Measurements from ENCODE around the gene PXYLP1. TPM values are rescaled to one million over a fixed set of nuclear protein-coding genes. Genes with fewer than 3 reads are reported as not detected.

Gene PXYLP1
- polyA plus RNA-seq, 1 donor from 2014 or later: 109 TPM

DNA sequence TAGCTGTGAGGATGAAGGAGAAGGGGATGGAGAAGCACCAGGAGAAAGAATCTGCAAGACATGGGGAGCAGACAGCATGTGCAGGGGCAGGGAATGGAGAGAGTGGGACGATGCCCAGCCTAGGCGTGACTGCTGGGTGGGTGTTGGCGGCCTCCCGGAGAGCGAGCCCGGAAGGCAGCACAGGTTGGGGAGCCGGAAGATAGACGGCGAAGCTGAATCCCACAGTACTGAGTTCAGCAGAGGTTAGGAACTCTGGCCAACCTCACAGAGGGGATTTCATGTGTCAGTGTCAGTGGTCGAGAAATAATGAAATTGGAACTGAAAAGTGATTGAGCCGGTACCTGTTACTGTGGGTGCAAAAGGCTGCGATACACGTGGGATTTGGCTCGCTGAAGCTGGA lies 55.2 kb downstream of the PXYLP1 start:
- no peak overlapping the region for H3K9ac ChIP-seq (ENCODE audit: low read length)

DNA sequence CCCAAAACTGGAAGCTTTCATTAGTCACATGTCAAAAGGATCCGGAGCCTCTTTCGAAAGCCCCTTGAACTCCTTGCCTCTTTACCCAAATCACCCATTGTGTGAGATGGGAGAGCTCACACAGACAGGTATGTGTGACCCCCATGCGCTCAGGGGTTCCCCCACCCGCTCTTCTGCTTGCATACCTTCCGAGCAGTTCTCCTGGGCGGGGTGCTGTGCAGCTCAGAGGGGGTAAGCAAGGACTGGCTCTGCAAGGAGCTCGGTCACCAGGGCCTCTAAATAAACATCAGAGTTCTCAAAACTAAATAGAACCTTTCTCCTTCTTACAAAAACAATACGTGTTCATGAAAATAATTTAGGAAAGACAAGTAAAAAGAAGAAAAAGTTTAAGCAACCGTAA lies 55.7 kb downstream of the PXYLP1 start:
- Histone ChIP-seq H3K27me3 (ENCODE audit: insufficient read depth, low read depth, low read length) (no peaks in the 10 kb centered on the region), H3K9me3 (ENCODE audit: low read length) (no peaks in the 10 kb centered on the region), H3K4me3 (ENCODE audit: low read length) (no peak overlapping the region), H3K4me2 (ENCODE audit: low read length) (no peak overlapping the region), H3K27ac (ENCODE audit: low read length) (no peak overlapping the region), H3K9me2 (ENCODE audit: insufficient read depth, low read length) (no peaks in the 10 kb centered on the region), H4K20me1 (ENCODE audit: insufficient read depth) (no peaks in the 10 kb centered on the region), H3K79me2 (replicated peaks; ENCODE audit: insufficient read depth, low read length) (no peaks in the 10 kb centered on the region), H2AFZ (ENCODE audit: low read depth, low read length) (no peak overlapping the region), H3K9ac (ENCODE audit: low read length) (no peak overlapping the region), H3F3A (ENCODE audit: insufficient read depth, low read length, poor library complexity, severe bottlenecking) (no peaks in the 10 kb centered on the region), H3K36me3 (ENCODE audit: insufficient read depth, low read length) (no peaks in the 10 kb centered on the region)
- TF ChIP-seq TAF1 (IDR thresholded peaks at IDR 0.05; ENCODE audit: low read depth) (no peak), EP300 (conservative IDR thresholded peaks at IDR 0.05; ENCODE audit: poor library complexity, severe bottlenecking) (no peak), SMC3 (conservative IDR thresholded peaks at IDR 0.05; ENCODE audit: poor library complexity) (no peak), RAD21 (conservative IDR thresholded peaks at IDR 0.05) (no peak), POLR2AphosphoS5 (IDR thresholded peaks at IDR 0.05) (no peak), EZH2 (IDR thresholded peaks at IDR 0.05; ENCODE audit: borderline replicate concordance, insufficient read depth, low read length, poor library complexity, severe bottlenecking) (no peak), MXI1 (conservative IDR thresholded peaks at IDR 0.05; ENCODE audit: poor library complexity, severe bottlenecking) (no peak)
- TF ChIP-seq, protein P1, sequence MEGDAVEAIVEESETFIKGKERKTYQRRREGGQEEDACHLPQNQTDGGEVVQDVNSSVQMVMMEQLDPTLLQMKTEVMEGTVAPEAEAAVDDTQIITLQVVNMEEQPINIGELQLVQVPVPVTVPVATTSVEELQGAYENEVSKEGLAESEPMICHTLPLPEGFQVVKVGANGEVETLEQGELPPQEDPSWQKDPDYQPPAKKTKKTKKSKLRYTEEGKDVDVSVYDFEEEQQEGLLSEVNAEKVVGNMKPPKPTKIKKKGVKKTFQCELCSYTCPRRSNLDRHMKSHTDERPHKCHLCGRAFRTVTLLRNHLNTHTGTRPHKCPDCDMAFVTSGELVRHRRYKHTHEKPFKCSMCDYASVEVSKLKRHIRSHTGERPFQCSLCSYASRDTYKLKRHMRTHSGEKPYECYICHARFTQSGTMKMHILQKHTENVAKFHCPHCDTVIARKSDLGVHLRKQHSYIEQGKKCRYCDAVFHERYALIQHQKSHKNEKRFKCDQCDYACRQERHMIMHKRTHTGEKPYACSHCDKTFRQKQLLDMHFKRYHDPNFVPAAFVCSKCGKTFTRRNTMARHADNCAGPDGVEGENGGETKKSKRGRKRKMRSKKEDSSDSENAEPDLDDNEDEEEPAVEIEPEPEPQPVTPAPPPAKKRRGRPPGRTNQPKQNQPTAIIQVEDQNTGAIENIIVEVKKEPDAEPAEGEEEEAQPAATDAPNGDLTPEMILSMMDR (IDR thresholded peaks at IDR 0.05; ENCODE audit: poor library complexity, severe bottlenecking): no peak
- TF ChIP-seq, protein P2, sequence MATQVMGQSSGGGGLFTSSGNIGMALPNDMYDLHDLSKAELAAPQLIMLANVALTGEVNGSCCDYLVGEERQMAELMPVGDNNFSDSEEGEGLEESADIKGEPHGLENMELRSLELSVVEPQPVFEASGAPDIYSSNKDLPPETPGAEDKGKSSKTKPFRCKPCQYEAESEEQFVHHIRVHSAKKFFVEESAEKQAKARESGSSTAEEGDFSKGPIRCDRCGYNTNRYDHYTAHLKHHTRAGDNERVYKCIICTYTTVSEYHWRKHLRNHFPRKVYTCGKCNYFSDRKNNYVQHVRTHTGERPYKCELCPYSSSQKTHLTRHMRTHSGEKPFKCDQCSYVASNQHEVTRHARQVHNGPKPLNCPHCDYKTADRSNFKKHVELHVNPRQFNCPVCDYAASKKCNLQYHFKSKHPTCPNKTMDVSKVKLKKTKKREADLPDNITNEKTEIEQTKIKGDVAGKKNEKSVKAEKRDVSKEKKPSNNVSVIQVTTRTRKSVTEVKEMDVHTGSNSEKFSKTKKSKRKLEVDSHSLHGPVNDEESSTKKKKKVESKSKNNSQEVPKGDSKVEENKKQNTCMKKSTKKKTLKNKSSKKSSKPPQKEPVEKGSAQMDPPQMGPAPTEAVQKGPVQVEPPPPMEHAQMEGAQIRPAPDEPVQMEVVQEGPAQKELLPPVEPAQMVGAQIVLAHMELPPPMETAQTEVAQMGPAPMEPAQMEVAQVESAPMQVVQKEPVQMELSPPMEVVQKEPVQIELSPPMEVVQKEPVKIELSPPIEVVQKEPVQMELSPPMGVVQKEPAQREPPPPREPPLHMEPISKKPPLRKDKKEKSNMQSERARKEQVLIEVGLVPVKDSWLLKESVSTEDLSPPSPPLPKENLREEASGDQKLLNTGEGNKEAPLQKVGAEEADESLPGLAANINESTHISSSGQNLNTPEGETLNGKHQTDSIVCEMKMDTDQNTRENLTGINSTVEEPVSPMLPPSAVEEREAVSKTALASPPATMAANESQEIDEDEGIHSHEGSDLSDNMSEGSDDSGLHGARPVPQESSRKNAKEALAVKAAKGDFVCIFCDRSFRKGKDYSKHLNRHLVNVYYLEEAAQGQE (IDR thresholded peaks at IDR 0.05; ENCODE audit: borderline replicate concordance): no peak

More for the DNA sequence above, 55.2 kb downstream of the PXYLP1 start:
- no peak overlapping the region for H3K27ac ChIP-seq (ENCODE audit: low read length)
- no peaks in the 10 kb centered on the region for H4K20me1 ChIP-seq (ENCODE audit: insufficient read depth)
- no peak overlapping the region for H2AFZ ChIP-seq (ENCODE audit: low read depth, low read length)
- no peaks in the 10 kb centered on the region for H3K36me3 ChIP-seq (ENCODE audit: insufficient read depth, low read length)
- no peak overlapping the region for H3K4me2 ChIP-seq (ENCODE audit: low read length)
- H3F3A ChIP-seq (ENCODE audit: insufficient read depth, low read length, poor library complexity, severe bottlenecking): no peaks in the 10 kb centered on the region
- no peak overlapping the region for H3K4me3 ChIP-seq (ENCODE audit: low read length)
- H3K27me3 ChIP-seq (ENCODE audit: insufficient read depth, low read depth, low read length): no peaks in the 10 kb centered on the region
- no peaks in the 10 kb centered on the region for H3K9me3 ChIP-seq (ENCODE audit: low read length)
- no peaks in the 10 kb centered on the region for H3K79me2 ChIP-seq (replicated peaks; ENCODE audit: insufficient read depth, low read length)
- no peaks in the 10 kb centered on the region for H3K9me2 ChIP-seq (ENCODE audit: insufficient read depth, low read length)
- TF ChIP-seq EZH2 (IDR thresholded peaks at IDR 0.05; ENCODE audit: borderline replicate concordance, insufficient read depth, low read length, poor library complexity, severe bottlenecking): no peak
- TF ChIP-seq TAF1 (IDR thresholded peaks at IDR 0.05; ENCODE audit: low read depth): no peak
- TF ChIP-seq EP300 (conservative IDR thresholded peaks at IDR 0.05; ENCODE audit: poor library complexity, severe bottlenecking): no peak
- TF ChIP-seq, protein P1 (IDR thresholded peaks at IDR 0.05; ENCODE audit: poor library complexity, severe bottlenecking): no peak
- no peak for TF ChIP-seq POLR2AphosphoS5 (IDR thresholded peaks at IDR 0.05)
- no peak for TF ChIP-seq SMC3 (conservative IDR thresholded peaks at IDR 0.05; ENCODE audit: poor library complexity)
- TF ChIP-seq, protein P2 (IDR thresholded peaks at IDR 0.05; ENCODE audit: borderline replicate concordance): no peak
- no peak for TF ChIP-seq MXI1 (conservative IDR thresholded peaks at IDR 0.05; ENCODE audit: poor library complexity, severe bottlenecking)
- TF ChIP-seq RAD21 (conservative IDR thresholded peaks at IDR 0.05): no peak

All from neural cell (in vitro differentiated cells).